NCI-H146 treated with DMSO at 0.1 percent for 48 hours (cell line): ENCODE measurements around the gene DNAJB1.

ENCODE experiments used
- DNase-seq: peaks from one replicate; lab custom pipeline; 2025; ENCODE audit not compliant: unreplicated experiment; lab: John Stamatoyannopoulos, UW

The DNAJB1 gene

DNA sequence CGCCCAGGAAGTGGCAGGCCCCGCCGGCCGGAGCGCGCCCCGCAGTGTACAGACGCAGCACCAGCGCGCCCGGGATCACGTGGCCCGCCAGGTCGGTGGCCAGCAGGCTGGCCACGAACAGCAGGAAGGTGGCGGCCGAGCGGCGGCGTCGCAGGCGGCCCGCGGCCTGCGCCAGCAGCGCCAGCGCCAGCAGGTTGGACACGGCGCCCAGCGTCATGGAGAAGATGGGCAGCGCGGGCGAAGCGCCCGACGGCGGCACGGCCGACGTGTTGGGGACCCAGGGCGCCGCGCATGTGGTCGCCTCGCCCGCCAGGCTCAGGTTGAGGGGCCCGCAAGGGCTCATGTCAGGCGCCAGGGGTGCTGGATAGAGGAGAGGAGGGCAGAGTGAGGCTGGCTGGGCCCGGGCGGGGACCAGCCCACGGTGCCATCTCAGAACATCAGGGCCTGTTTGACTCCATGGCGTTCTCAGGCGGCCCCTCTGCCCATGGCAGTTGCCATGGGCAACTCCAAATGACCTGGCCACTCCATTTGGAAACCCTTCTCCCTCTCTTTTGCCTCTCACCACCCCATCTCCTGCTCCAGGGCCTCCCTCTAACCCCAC, 44.1 kb downstream of the DNAJB1 start:
- DNase-seq = no peak

- no peak for DNase-seq
These were observed 44.9 kb downstream of the DNAJB1 start for GRCh38 chr19:14473073-14473977.

DNA sequence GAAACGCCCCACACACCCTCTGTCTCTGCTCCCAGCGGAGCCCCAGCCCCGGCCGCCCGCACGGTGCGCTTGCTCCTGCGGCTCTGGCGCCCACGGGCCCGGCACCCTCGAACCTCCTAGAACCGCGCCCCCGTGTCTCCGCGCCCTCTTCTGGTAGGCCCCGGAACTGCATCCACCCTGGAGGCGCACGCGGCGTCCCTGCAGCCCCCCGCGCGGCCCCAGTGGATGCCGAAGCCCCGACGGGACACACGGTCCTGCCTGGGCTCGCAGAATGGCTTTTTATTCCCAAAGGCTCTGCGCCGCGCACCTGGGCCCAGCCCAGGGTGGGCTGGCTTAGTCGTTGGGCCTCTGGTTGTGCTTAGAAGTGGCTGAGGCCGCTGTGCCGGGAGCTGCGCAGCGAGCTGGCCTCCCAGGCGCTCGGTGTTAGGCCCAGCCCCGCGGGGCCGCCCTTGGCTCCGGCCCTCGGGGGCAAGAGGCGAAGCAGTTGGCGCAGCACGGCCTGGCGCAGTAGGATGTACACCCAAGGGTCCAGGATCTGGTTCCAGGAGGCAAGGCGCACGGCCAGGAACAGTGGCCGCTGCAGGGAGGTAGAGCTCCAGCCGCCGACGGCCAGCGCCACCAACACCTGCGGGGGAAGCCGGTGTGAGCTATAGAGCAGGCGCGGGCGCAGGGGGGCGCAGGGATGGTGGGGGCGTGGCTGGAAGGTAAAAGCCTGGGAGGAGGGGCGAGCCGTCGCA, 45.8 kb downstream of the DNAJB1 start:
- DNase-seq = peak; percentile 51

DNA sequence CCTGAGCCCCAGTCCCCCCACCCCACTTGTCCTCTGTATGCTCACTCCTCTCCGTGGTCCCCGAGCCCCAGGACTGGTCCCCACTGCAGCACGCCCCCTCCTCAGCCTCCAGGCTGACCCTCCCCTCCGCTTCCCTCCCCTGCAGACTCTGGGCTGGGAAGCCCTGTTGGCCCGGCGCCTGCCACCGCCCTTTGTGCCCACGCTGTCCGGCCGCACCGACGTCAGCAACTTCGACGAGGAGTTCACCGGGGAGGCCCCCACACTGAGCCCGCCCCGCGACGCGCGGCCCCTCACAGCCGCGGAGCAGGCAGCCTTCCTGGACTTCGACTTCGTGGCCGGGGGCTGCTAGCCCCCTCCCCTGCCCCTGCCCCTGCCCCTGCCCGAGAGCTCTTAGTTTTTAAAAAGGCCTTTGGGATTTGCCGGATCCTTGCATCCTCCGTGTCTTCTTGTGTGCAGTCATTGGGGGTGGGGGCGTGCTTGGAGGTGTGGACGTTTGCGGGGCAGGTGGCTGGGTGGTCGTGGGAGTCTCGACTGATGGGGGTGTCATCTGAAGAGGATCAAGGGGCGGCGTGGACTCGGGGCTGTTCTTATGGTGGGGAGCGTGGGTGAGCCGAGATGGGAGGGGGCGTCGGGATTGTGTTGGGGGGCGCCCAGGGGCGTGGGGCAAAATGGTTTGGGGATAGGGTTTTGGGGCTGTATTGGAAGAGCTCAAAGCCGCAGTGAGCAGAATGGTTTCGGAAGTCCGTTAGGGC, 46.6 kb downstream of the DNAJB1 start:
- no peak for DNase-seq

DNA sequence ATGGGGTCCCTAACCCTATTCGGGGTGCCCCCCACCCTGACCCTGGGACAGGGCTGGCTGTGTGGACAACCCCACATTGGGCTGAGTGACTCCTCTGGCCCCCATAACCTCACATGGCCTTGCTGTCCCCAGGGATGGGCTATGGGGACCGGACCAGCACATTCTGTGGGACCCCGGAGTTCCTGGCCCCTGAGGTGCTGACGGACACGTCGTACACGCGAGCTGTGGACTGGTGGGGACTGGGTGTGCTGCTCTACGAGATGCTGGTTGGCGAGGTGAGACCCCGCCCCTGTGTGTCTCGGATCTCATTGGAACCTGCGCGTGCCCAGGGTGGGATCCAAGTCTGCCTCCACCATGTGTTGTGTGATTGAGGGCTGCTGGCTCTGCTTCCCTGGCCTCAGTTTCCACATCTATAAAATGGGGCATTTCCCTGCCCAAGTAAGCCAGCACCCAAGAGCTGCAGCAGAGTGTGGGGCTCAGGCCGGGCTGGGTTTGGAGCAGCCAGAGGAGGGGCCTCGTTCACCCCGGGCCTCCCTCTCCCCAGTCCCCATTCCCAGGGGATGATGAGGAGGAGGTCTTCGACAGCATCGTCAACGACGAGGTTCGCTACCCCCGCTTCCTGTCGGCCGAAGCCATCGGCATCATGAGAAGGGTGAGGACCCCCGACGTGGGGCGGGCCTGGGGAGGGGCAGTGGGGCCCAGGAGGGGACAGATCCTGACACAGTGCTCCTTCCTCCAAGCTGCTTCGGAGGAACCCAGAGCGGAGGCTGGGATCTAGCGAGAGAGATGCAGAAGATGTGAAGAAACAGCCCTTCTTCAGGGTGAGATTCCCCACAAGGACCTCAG, 47.9 kb downstream of the DNAJB1 start:
- DNase-seq = no peak

GRCh38 chr19:14467816-14468215, 50.4 kb downstream of the DNAJB1 start:
- no peak for DNase-seq

DNA sequence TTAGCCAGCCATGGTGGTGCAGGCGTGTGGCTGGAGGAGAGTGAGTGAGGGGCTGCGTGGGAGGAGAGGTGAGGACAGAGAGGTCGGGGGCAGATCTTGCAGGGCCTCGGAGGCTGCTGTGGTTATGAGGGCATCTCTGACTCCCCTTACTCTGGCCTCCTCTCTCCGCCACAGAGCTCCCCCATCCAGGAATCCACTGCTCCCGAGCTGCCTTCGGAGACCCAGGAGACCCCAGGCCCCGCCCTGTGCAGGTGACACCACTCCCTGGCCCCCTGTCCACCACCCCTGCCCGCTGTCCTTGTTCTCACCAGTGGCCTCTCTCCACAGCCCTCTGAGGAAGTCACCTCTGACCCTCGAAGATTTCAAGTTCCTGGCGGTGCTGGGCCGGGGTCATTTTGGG, 50.8 kb downstream of the DNAJB1 start:
- DNase-seq = no peak
